Adrenal gland (tissue), 5 donors: Measurements from ENCODE around the gene GPR62.

Experiments used
- POLR2A ChIP-seq, 2 donors: fragments of 450-650 bp; IDR thresholded peaks; one replicate each; pipeline ENCODE4 v1.6.1; 2017; ENCODE audit warnings: antibody characterized with exemption in 2 of 2, mild to moderate bottlenecking in 2 of 2, moderate library complexity in 1 of 2
- TF ChIP-seq, protein P1 (sequence below), 6 experiments: fragments of 450-650 bp in 4 of 6; fragments of 200-600 bp in 2 of 6; sonication (generic) in 1 of 6; IDR thresholded peaks; 1 replicate in 5 of 6; 2 replicates in 1 of 6; pipeline versions ENCODE4 v1.5.1 to v1.8.0; 2016 to 2021; ENCODE audit warnings: antibody characterized with exemption in 6 of 6, mild to moderate bottlenecking in 2 of 6, moderate library complexity in 1 of 6
- donor health status: DM: no; HTN: no; CAD: no.

DNA sequence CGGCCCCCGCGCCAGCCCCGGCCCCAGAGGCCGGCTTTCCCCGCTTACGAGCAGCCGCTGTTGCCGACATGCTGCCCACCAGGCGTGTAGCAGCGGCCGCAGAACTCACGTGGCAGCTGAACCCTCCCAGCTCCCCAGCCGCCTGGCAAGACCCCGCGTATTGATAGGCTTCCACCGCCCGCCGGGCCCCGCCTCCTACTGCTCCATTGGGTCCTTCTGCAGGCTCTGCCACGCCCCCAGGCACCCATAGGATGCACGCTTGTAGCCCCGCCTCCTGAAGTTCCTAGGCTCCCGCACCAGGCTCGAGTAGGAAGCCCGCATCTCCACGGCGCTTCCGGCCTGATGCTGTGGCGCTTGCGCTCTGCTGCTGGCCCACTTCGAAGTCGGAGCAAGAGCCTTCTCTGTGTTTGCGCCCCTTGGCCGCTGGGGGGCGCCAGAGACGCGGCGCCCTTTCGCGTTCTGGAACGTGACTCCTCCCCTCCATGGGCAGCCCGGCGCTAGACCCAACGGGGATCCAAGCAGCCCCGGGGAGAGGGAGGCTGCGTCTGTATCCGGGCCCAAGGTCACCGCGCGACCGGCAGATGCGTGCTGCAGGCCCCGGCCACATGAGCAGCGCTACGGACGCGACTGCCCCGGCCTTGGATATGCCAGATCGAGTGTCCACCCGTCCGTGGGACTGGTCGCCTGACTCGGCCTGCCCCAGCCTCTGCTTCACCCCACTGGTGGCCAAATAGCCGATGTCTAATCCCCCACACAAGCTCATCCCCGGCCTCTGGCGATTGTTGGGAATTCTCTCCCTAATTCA lies 13.2 kb upstream of the GPR62 start, which contains the start of the genes PARP3 and RRP9:
- TF ChIP-seq, protein P1, sequence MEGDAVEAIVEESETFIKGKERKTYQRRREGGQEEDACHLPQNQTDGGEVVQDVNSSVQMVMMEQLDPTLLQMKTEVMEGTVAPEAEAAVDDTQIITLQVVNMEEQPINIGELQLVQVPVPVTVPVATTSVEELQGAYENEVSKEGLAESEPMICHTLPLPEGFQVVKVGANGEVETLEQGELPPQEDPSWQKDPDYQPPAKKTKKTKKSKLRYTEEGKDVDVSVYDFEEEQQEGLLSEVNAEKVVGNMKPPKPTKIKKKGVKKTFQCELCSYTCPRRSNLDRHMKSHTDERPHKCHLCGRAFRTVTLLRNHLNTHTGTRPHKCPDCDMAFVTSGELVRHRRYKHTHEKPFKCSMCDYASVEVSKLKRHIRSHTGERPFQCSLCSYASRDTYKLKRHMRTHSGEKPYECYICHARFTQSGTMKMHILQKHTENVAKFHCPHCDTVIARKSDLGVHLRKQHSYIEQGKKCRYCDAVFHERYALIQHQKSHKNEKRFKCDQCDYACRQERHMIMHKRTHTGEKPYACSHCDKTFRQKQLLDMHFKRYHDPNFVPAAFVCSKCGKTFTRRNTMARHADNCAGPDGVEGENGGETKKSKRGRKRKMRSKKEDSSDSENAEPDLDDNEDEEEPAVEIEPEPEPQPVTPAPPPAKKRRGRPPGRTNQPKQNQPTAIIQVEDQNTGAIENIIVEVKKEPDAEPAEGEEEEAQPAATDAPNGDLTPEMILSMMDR (IDR thresholded peaks at IDR 0.05) = peak; percentile 99 to 100 (median 100)
- TF ChIP-seq POLR2A (IDR thresholded peaks at IDR 0.05) = peak; percentile 51 to 77
